HG02571 (cell line): ENCODE results near the gene NLGN2.

Source experiments
- ATAC-seq: cut with Tn5 transposase; IDR thresholded peaks from one replicate; pipeline ENCODE4 v1.9.1; 2021; ENCODE audit warnings: mild to moderate bottlenecking, moderate library complexity; ENCODE audit not compliant: unreplicated experiment

NLGN2 gene

GRCh38 chr17:7463372-7463846 lies 55.8 kb downstream of the NLGN2 start:
- ATAC-seq: no peak

GRCh38 chr17:7464081-7464480 lies 56.4 kb downstream of the NLGN2 start:
- no peak for ATAC-seq

- ATAC-seq: no peak
Measured at GRCh38 chr17:7465597-7466275, 58.1 kb downstream of the NLGN2 start.

- ATAC-seq: no peak
Measured at GRCh38 chr17:7466318-7466638, 58.6 kb downstream of the NLGN2 start.

- no peak for ATAC-seq
Measured at GRCh38 chr17:7466639-7467341, 59.1 kb downstream of the NLGN2 start.

- no peak for ATAC-seq
Measured at GRCh38 chr17:7467498-7467897, 59.9 kb downstream of the NLGN2 start.

GRCh38 chr17:7468290-7468689 lies 60.6 kb downstream of the NLGN2 start:
- no peak for ATAC-seq

GRCh38 chr17:7468804-7469389 lies 61.3 kb downstream of the NLGN2 start:
- ATAC-seq: no peak
